HEK293 (cell line): ENCODE results near the gene TMEM184B.
"Not testable (repeated sequence)": the region's sequence is repeated elsewhere in the genome, so short reads cannot be mapped to it uniquely, and the experiment has no call there.

Source experiments
- CTCF ChIA-PET: fragments of 350-600 bp; formaldehyde crosslinking; extraction: SDS; loops from one replicate; lab custom pipeline; 2021; ENCODE audit warnings: antibody characterized with exemption; lab: Yijun Ruan, JAX
- POLR2A ChIA-PET: fragments of 300-600 bp; formaldehyde crosslinking; extraction: SDS; loops from one replicate; lab custom pipeline; 2020; ENCODE audit warnings: antibody characterized with exemption, inconsistent platforms; lab: Yijun Ruan, JAX
- H3K27ac ChIP-seq: fragments of 200-500 bp; sonication (Bioruptor generic); 2 replicates; pipeline ENCODE4 v1.5.1; 2014; ENCODE audit warnings: low read depth, low read length, control low read depth, inconsistent platforms; ENCODE audit errors: extremely low read depth
- H3K36me3 ChIP-seq, 2 experiments: fragments of 200-500 bp in 1 of 2; sonication (Bioruptor generic) in 1 of 2; 1 replicate in 1 of 2; 2 replicates in 1 of 2; pipeline ENCODE4 v1.5.1; 2014 to 2017; ENCODE audit warnings: inconsistent platforms in 2 of 2, low read length in 2 of 2; ENCODE audit not compliant: control insufficient read depth in 2 of 2, insufficient read depth in 1 of 2
- H3K4me1 ChIP-seq: fragments of 200-500 bp; sonication (Bioruptor generic); 2 replicates; pipeline ENCODE4 v1.5.1; 2014; ENCODE audit warnings: mild to moderate bottlenecking, low read length, inconsistent platforms; ENCODE audit not compliant: control insufficient read depth, insufficient read depth
- H3K4me3 ChIP-seq: 2 replicates; pipeline ENCODE4 v1.5.1; 2011; ENCODE audit warnings: low read depth, mild to moderate bottlenecking, control low read depth, low read length, moderate library complexity
- H3K9me3 ChIP-seq: fragments of 200-500 bp; sonication (Bioruptor generic); 2 replicates; pipeline ENCODE4 v1.5.1; 2014; ENCODE audit warnings: low read depth, low read length, inconsistent platforms; ENCODE audit not compliant: control insufficient read depth, insufficient read depth
- GLI4 ChIP-seq: fragments of 450-650 bp; formaldehyde crosslinking; IDR thresholded peaks from 2 replicates; pipeline ENCODE4 v1.5.1; 2016; ENCODE audit warnings: missing biosample characterization, missing genetic modification characterization
- PRDM4 ChIP-seq: fragments of 450-650 bp; formaldehyde crosslinking; IDR thresholded peaks from 2 replicates; pipeline ENCODE4 v1.5.1; 2017; ENCODE audit warnings: missing biosample characterization, missing genetic modification characterization
- SCRT1 ChIP-seq: fragments of 450-650 bp; formaldehyde crosslinking; IDR thresholded peaks from 2 replicates; pipeline ENCODE4 v1.5.1; 2016; ENCODE audit warnings: missing biosample characterization, missing genetic modification characterization, borderline replicate concordance
- YY1 ChIP-seq: fragments of 450-650 bp; formaldehyde crosslinking; IDR thresholded peaks from 2 replicates; pipeline ENCODE4 v1.5.1; 2018; ENCODE audit warnings: missing biosample characterization, missing genetic modification characterization
- ZBTB21 ChIP-seq: fragments of 450-650 bp; formaldehyde crosslinking; IDR thresholded peaks from 2 replicates; pipeline ENCODE4 v1.5.1; 2017; ENCODE audit warnings: missing biosample characterization, missing genetic modification characterization
- ZBTB44 ChIP-seq: fragments of 450-650 bp; IDR thresholded peaks from 2 replicates; pipeline ENCODE4 v1.5.1; 2018; ENCODE audit warnings: missing biosample characterization, mild to moderate bottlenecking, missing genetic modification characterization
- ZFP41 ChIP-seq: fragments of 450-650 bp; formaldehyde crosslinking; IDR thresholded peaks from 2 replicates; pipeline ENCODE4 v1.5.1; 2016; ENCODE audit warnings: missing biosample characterization, missing genetic modification characterization, borderline replicate concordance
- ZIC2 ChIP-seq: fragments of 450-650 bp; formaldehyde crosslinking; IDR thresholded peaks from 2 replicates; pipeline ENCODE4 v1.5.1; 2016; ENCODE audit warnings: missing biosample characterization, missing genetic modification characterization
- ZNF157 ChIP-seq: fragments of 450-650 bp; formaldehyde crosslinking; IDR thresholded peaks from 2 replicates; pipeline ENCODE4 v1.5.1; 2016; ENCODE audit warnings: missing biosample characterization, missing genetic modification characterization
- ZNF174 ChIP-seq: fragments of 450-650 bp; formaldehyde crosslinking; IDR thresholded peaks from 2 replicates; pipeline ENCODE4 v1.5.0; 2017; ENCODE audit warnings: missing biosample characterization, mild to moderate bottlenecking, missing genetic modification characterization
- ZNF202 ChIP-seq: fragments of 450-650 bp; formaldehyde crosslinking; IDR thresholded peaks from 2 replicates; pipeline ENCODE4 v1.5.1; 2016; ENCODE audit warnings: missing biosample characterization, missing genetic modification characterization, borderline replicate concordance
- ZNF324 ChIP-seq: fragments of 450-650 bp; formaldehyde crosslinking; IDR thresholded peaks from 2 replicates; pipeline ENCODE4 v1.5.1; 2016; ENCODE audit warnings: missing biosample characterization, missing genetic modification characterization
- ZNF394 ChIP-seq: fragments of 450-650 bp; formaldehyde crosslinking; IDR thresholded peaks from 2 replicates; pipeline ENCODE4 v1.5.1; 2016; ENCODE audit warnings: missing biosample characterization, missing genetic modification characterization, mild to moderate bottlenecking, moderate library complexity, borderline replicate concordance
- ZNF555 ChIP-seq: fragments of 450-650 bp; formaldehyde crosslinking; conservative IDR thresholded peaks from 2 replicates; pipeline ENCODE4 v1.5.1; 2017; ENCODE audit warnings: missing biosample characterization, mild to moderate bottlenecking, missing genetic modification characterization, inconsistent platforms
- ZNF558 ChIP-seq: fragments of 450-650 bp; formaldehyde crosslinking; IDR thresholded peaks from 2 replicates; pipeline ENCODE4 v1.5.1; 2016; ENCODE audit warnings: missing biosample characterization, missing genetic modification characterization
- ZNF654 ChIP-seq: fragments of 450-650 bp; formaldehyde crosslinking; IDR thresholded peaks from 2 replicates; pipeline ENCODE4 v1.5.1; 2016; ENCODE audit warnings: low read depth, missing biosample characterization, missing genetic modification characterization
- ZNF76 ChIP-seq: fragments of 450-650 bp; formaldehyde crosslinking; IDR thresholded peaks from 2 replicates; pipeline ENCODE4; 2016; ENCODE audit warnings: low read depth, missing biosample characterization, missing genetic modification characterization, borderline replicate concordance
- ZSCAN16 ChIP-seq: fragments of 450-650 bp; formaldehyde crosslinking; IDR thresholded peaks from 2 replicates; pipeline ENCODE4 v1.5.1; 2016; ENCODE audit warnings: missing biosample characterization, missing genetic modification characterization

The TMEM184B gene

GRCh38 chr22:38177571-38177925 lies 95.3 kb downstream of the TMEM184B start:
- H3K9me3 ChIP-seq, H3K4me3 ChIP-seq, H3K36me3 ChIP-seq: not testable (repeated sequence)
- ChIA-PET POLR2A (interaction anchor here (0.6 to 2.7 kb wide), 2 partner anchors 24 to 471 kb away, joined by 3 to 12 read pairs; partner anchors contain the start of gene MAFF), CTCF (interaction anchor here (0.8 to 2.5 kb wide), 5 partner anchors 32 to 125 kb away, joined by 3 to 19 read pairs (median 4); no protein-coding TSS in a partner anchor)
- TF ChIP-seq SCRT1, result peak; percentile 42; the same call in 1 of the 2 replicates
- Histone ChIP-seq H3K27ac (peak overlapping the region; percentile 58; the same call in 1 of the 2 replicates), H3K4me1 (peaks cover 13% of the 10 kb centered on the region)

- no peak overlapping the region for H3K4me3 ChIP-seq
- CTCF ChIA-PET, result interaction anchor here (0.6 to 2.5 kb wide), 4 partner anchors 10 to 1668 kb away, joined by 3 to 19 read pairs (median 6); no protein-coding TSS in a partner anchor
- H3K4me1 ChIP-seq, result peaks cover 13% of the 10 kb centered on the region
- no peak overlapping the region for H3K27ac ChIP-seq
- no peaks in the 10 kb centered on the region for H3K36me3 ChIP-seq
- TF ChIP-seq SCRT1, result no peak
- no peak for TF ChIP-seq ZNF157
- no peak for TF ChIP-seq ZNF654 (tag by site-specific recombination)
- no peak for TF ChIP-seq ZNF394 (tag by site-specific recombination)
- no peak for TF ChIP-seq YY1
- no peak for TF ChIP-seq ZSCAN16 (tag by site-specific recombination)
- no peak for TF ChIP-seq ZBTB21 (tag by site-specific recombination)
- no peak for TF ChIP-seq ZNF174 (tag by site-specific recombination)
- TF ChIP-seq ZNF558, result no peak
- no peak for TF ChIP-seq ZBTB44 (tag by site-specific recombination)
- no peak for TF ChIP-seq ZFP41 (tag by site-specific recombination)
- TF ChIP-seq ZNF76 (tag by site-specific recombination), result no peak
- TF ChIP-seq, all 188 proteins: peak for 0
- no peaks in the 10 kb centered on the region for H3K9me3 ChIP-seq
- POLR2A ChIA-PET, result interaction anchor here (0.6 to 2.7 kb wide), 2 partner anchors 25 to 472 kb away, joined by 3 to 12 read pairs; partner anchors contain the start of gene MAFF
These were observed 95.8 kb downstream of the TMEM184B start for GRCh38 chr22:38177044-38177443.

GRCh38 chr22:38176170-38176741 lies 96.6 kb downstream of the TMEM184B start:
- TF ChIP-seq ZFP41 (tag by site-specific recombination), result no peak
- TF ChIP-seq GLI4 (tag by site-specific recombination), result no peak
- no peak for TF ChIP-seq ZNF324
- no peak for TF ChIP-seq ZNF202
- no peak for TF ChIP-seq ZNF555
- no peak for TF ChIP-seq ZIC2 (tag by site-specific recombination)
- TF ChIP-seq PRDM4 (tag by site-specific recombination), result no peak
- Histone ChIP-seq H3K36me3 (no peaks in the 10 kb centered on the region), H3K4me1 (peaks cover 13% of the 10 kb centered on the region), H3K9me3 (no peaks in the 10 kb centered on the region), H3K4me3 (no peak overlapping the region), H3K27ac (no peak overlapping the region)
- ChIA-PET POLR2A (interaction anchor here (1.1 kb wide), 1 partner anchor 9 kb away, joined by 3 read pairs; no protein-coding TSS in a partner anchor), CTCF (interaction anchor here (0.6 to 1.7 kb wide), 3 partner anchors 9 to 1667 kb away, joined by 3 to 8 read pairs (median 5); no protein-coding TSS in a partner anchor)
